ENCODE data around the gene PRCC. TPM values are rescaled to one million over a fixed set of nuclear protein-coding genes. Genes with fewer than 3 reads are reported as not detected.

Gene PRCC
- total RNA-seq, 2 experiments from 2014 or later, result 71.9 to 75.5 TPM

- H3K27me3 Mint-ChIP-seq (ENCODE audit: low read depth), result no peaks in the 10 kb centered on the region
- ATAC-seq, result no peak
- ChIA-PET CTCF (interaction anchor here (1.2 to 11.2 kb wide), 6 partner anchors 10 to 90 kb away, joined by 3 to 164 read pairs (median 34); partner anchors contain the start of genes INSRR and NTRK1), POLR2A (interaction anchor here (0.6 to 5.5 kb wide), 14 partner anchors 10 to 102 kb away, joined by 3 to 39 read pairs (median 4); partner anchors contain the start of genes ISG20L2, METTL25B and NTRK1)
- peak overlapping the region; percentile 100 for H3K27ac Mint-ChIP-seq
- DNase-seq, result no peak
- H3K4me1 Mint-ChIP-seq (ENCODE audit: low read depth), result peaks cover 65% of the 10 kb centered on the region
- H3K36me3 Mint-ChIP-seq (ENCODE audit: low read depth), result peaks cover 57% of the 10 kb centered on the region
- H3K9me3 Mint-ChIP-seq (ENCODE audit: insufficient read depth), result no peaks in the 10 kb centered on the region
- H3K4me3 Mint-ChIP-seq, result peak overlapping the region; percentile 92
Measured at GRCh38 chr1:156815961-156816422, 48.7 kb downstream of the PRCC start.

GRCh38 chr1:156816561-156817328 is 49.4 kb downstream of the PRCC start, which contains the start of gene SH2D2A:
Gene SH2D2A (minus strand): TSS chr1:156816848. CDS start chr1:156816708, 140 bp downstream.
- CTCF ChIA-PET, result interaction anchor here (0.9 to 11.2 kb wide), 7 partner anchors 15 to 91 kb away, joined by 3 to 164 read pairs (median 22); partner anchors contain the start of genes INSRR and NTRK1
- Mint-ChIP-seq H3K9me3 (ENCODE audit: insufficient read depth) (no peaks in the 10 kb centered on the region), H3K27ac (peak within 1 kb of the TSS; percentile 100), H3K4me3 (peak within 1 kb of the TSS; percentile 92), H3K4me1 (ENCODE audit: low read depth) (peaks cover 65% of the 10 kb centered on the region), H3K27me3 (ENCODE audit: low read depth) (peaks cover 2% of the 10 kb centered on the region), H3K36me3 (ENCODE audit: low read depth) (peaks cover 50% of the 10 kb centered on the region)
- DNase-seq (peak; percentile 98), ATAC-seq (peak; percentile 85)
- POLR2A ChIA-PET, result interaction anchor here (0.6 to 5.5 kb wide), 15 partner anchors 9 to 103 kb away, joined by 3 to 39 read pairs (median 4); partner anchors contain the start of genes ISG20L2, METTL25B, MRPL24 and NTRK1

- DNase-seq (no peak), ATAC-seq (peak; percentile 12)
- no peak overlapping the region for H3K27ac Mint-ChIP-seq
- H3K36me3 Mint-ChIP-seq (ENCODE audit: low read depth), result peaks cover 2% of the 10 kb centered on the region
- H3K4me1 Mint-ChIP-seq (ENCODE audit: low read depth), result peaks cover 39% of the 10 kb centered on the region
- H3K4me3 Mint-ChIP-seq, result no peak overlapping the region
- CTCF ChIA-PET, result interaction anchor here (0.7 to 4.7 kb wide), 8 partner anchors 8 to 96 kb away, joined by 3 to 38 read pairs (median 9); partner anchors contain the start of genes INSRR and NTRK1
- POLR2A ChIA-PET, result interaction anchor here (0.9 kb wide), 1 partner anchor 47 kb away, joined by 3 read pairs; no protein-coding TSS in a partner anchor
- peaks cover 2% of the 10 kb centered on the region for H3K27me3 Mint-ChIP-seq (ENCODE audit: low read depth)
- H3K9me3 Mint-ChIP-seq (ENCODE audit: insufficient read depth), result no peaks in the 10 kb centered on the region
Measured at GRCh38 chr1:156821801-156822200, 54.5 kb downstream of the PRCC start.

GRCh38 chr1:156822680-156823079 is 55.3 kb downstream of the PRCC start:
- DNase-seq (no peak), ATAC-seq (no peak)
- Mint-ChIP-seq H3K9me3 (ENCODE audit: insufficient read depth) (no peaks in the 10 kb centered on the region), H3K27me3 (ENCODE audit: low read depth) (peaks cover 2% of the 10 kb centered on the region), H3K27ac (no peak overlapping the region), H3K4me3 (no peak overlapping the region), H3K36me3 (ENCODE audit: low read depth) (peaks cover 2% of the 10 kb centered on the region), H3K4me1 (ENCODE audit: low read depth) (peaks cover 33% of the 10 kb centered on the region)
- ChIA-PET CTCF (interaction anchor here (1.0 to 4.7 kb wide), 7 partner anchors 9 to 97 kb away, joined by 3 to 38 read pairs (median 10); partner anchors contain the start of genes INSRR and NTRK1), POLR2A (interaction anchor here (0.9 kb wide), 1 partner anchor 46 kb away, joined by 3 read pairs; no protein-coding TSS in a partner anchor)

GRCh38 chr1:156823210-156823790 is 56.0 kb downstream of the PRCC start:
- ATAC-seq, result no peak
- H3K4me3 Mint-ChIP-seq, result no peak overlapping the region
- DNase-seq, result no peak
- POLR2A ChIA-PET, result no interaction called here
- CTCF ChIA-PET, result interaction anchor here (1.0 to 4.7 kb wide), 4 partner anchors 9 to 36 kb away, joined by 3 to 38 read pairs (median 10); partner anchors contain the start of genes INSRR and NTRK1
- H3K27me3 Mint-ChIP-seq (ENCODE audit: low read depth), result peaks cover 2% of the 10 kb centered on the region
- H3K9me3 Mint-ChIP-seq (ENCODE audit: insufficient read depth), result no peaks in the 10 kb centered on the region
- peaks cover 29% of the 10 kb centered on the region for H3K4me1 Mint-ChIP-seq (ENCODE audit: low read depth)
- H3K36me3 Mint-ChIP-seq (ENCODE audit: low read depth), result peaks cover 1% of the 10 kb centered on the region
- no peak overlapping the region for H3K27ac Mint-ChIP-seq

GRCh38 chr1:156826630-156827029 is 59.3 kb downstream of the PRCC start:
- ATAC-seq (no peak), DNase-seq (no peak)
- Mint-ChIP-seq H3K4me3 (no peak overlapping the region), H3K9me3 (ENCODE audit: insufficient read depth) (no peaks in the 10 kb centered on the region), H3K36me3 (ENCODE audit: low read depth) (no peaks in the 10 kb centered on the region), H3K27ac (no peak overlapping the region), H3K27me3 (ENCODE audit: low read depth) (peaks cover 7% of the 10 kb centered on the region), H3K4me1 (ENCODE audit: low read depth) (peaks cover 11% of the 10 kb centered on the region)
- ChIA-PET POLR2A (interaction anchor here (0.8 to 1.4 kb wide), 2 partner anchors 10 to 202 kb away, joined by 3 to 5 read pairs; partner anchors contain the start of gene SH2D2A), CTCF (interaction anchor here (0.7 to 2.3 kb wide), 9 partner anchors 9 to 140 kb away, joined by 3 to 12 read pairs (median 3); no protein-coding TSS in a partner anchor)

GRCh38 chr1:156828400-156829124 is 61.2 kb downstream of the PRCC start:
- Mint-ChIP-seq H3K4me1 (ENCODE audit: low read depth) (peaks cover 4% of the 10 kb centered on the region), H3K27ac (no peak overlapping the region), H3K27me3 (ENCODE audit: low read depth) (peaks cover 12% of the 10 kb centered on the region), H3K36me3 (ENCODE audit: low read depth) (no peaks in the 10 kb centered on the region), H3K9me3 (ENCODE audit: insufficient read depth) (no peaks in the 10 kb centered on the region), H3K4me3 (no peak overlapping the region)
- CTCF ChIA-PET, result interaction anchor here (0.6 to 2.0 kb wide), 4 partner anchors 10 to 38 kb away, joined by 3 to 12 read pairs (median 3); no protein-coding TSS in a partner anchor
- no peak for DNase-seq
- POLR2A ChIA-PET, result interaction anchor here (1.2 kb wide), 1 partner anchor 12 kb away, joined by 3 read pairs; the partner anchor contains the start of gene SH2D2A
- no peak for ATAC-seq

- H3K4me1 Mint-ChIP-seq (ENCODE audit: low read depth), result peaks cover 41% of the 10 kb centered on the region
Measured at GRCh38 chr1:156832434-156832833, 65.1 kb downstream of the PRCC start.

GRCh38 chr1:156833603-156834002 is 66.3 kb downstream of the PRCC start:
- H3K4me3 Mint-ChIP-seq, result no peak overlapping the region
- DNase-seq (peak; percentile 50), ATAC-seq (peak; percentile 81)
- ChIA-PET CTCF (interaction anchor here (0.7 to 10.1 kb wide), 10 partner anchors 8 to 108 kb away, joined by 3 to 313 read pairs (median 6); partner anchors contain the start of genes INSRR, NTRK1 and SH2D2A), POLR2A (interaction anchor here (0.8 to 1.2 kb wide), 2 partner anchors 17 to 25 kb away, joined by 3 to 4 read pairs; no protein-coding TSS in a partner anchor)
- no peaks in the 10 kb centered on the region for H3K36me3 Mint-ChIP-seq (ENCODE audit: low read depth)
- no peak overlapping the region for H3K27ac Mint-ChIP-seq
- no peaks in the 10 kb centered on the region for H3K9me3 Mint-ChIP-seq (ENCODE audit: insufficient read depth)
- peaks cover 46% of the 10 kb centered on the region for H3K4me1 Mint-ChIP-seq (ENCODE audit: low read depth)
- H3K27me3 Mint-ChIP-seq (ENCODE audit: low read depth), result peaks cover 12% of the 10 kb centered on the region

More at GRCh38 chr1:156832434-156832833, 65.1 kb downstream of the PRCC start:
- ATAC-seq (no peak), DNase-seq (no peak)
- Mint-ChIP-seq H3K36me3 (ENCODE audit: low read depth) (no peaks in the 10 kb centered on the region), H3K4me3 (no peak overlapping the region), H3K27ac (no peak overlapping the region), H3K9me3 (ENCODE audit: insufficient read depth) (no peaks in the 10 kb centered on the region), H3K27me3 (ENCODE audit: low read depth) (peaks cover 12% of the 10 kb centered on the region)
- ChIA-PET POLR2A (no interaction called here), CTCF (interaction anchor here (1.3 to 10.1 kb wide), 6 partner anchors 9 to 106 kb away, joined by 4 to 313 read pairs (median 10); partner anchors contain the start of genes INSRR, NTRK1 and SH2D2A)

- H3K4me3 Mint-ChIP-seq, result no peak overlapping the region
- CTCF ChIA-PET, result interaction anchor here (0.7 to 10.1 kb wide), 10 partner anchors 10 to 108 kb away, joined by 3 to 313 read pairs (median 8); partner anchors contain the start of genes INSRR, NTRK1 and SH2D2A
- DNase-seq (no peak), ATAC-seq (no peak)
- H3K9me3 Mint-ChIP-seq (ENCODE audit: insufficient read depth), result no peaks in the 10 kb centered on the region
- H3K36me3 Mint-ChIP-seq (ENCODE audit: low read depth), result no peaks in the 10 kb centered on the region
- H3K27me3 Mint-ChIP-seq (ENCODE audit: low read depth), result peaks cover 12% of the 10 kb centered on the region
- H3K4me1 Mint-ChIP-seq (ENCODE audit: low read depth), result peaks cover 50% of the 10 kb centered on the region
- POLR2A ChIA-PET, result interaction anchor here (0.7 to 1.2 kb wide), 2 partner anchors 17 to 26 kb away, joined by 3 to 4 read pairs; no protein-coding TSS in a partner anchor
- no peak overlapping the region for H3K27ac Mint-ChIP-seq
Measured at GRCh38 chr1:156834322-156834721, 67.0 kb downstream of the PRCC start.

Measured in activated CD8-positive, alpha-beta T cell treated with anti-CD3 and anti-CD28 coated beads, Interleukin-2, amount 10 ng/mL, durations not matched to agents 7 days and 5 days (primary cell).